IMR-90 (cell line): ENCODE results near the gene NTMT1. TPM values are rescaled to one million over a fixed set of nuclear protein-coding genes. Genes with fewer than 3 reads are reported as not detected.

Source experiments
- ATAC-seq: fragments of 200-7000 bp; cut with Tn5 transposase; 2 replicates; pipeline ENCODE4 v1.9.1; 2020; ENCODE audit warnings: low read depth, mild to moderate bottlenecking, moderate library complexity
- BruUV-seq: library from RNA; stranded (reverse); fragments of 400-500 nt; replicated peaks from 2 replicates; lab custom pipeline; 2021; lab: Mats Ljungman, UMichigan
- CTCF ChIA-PET: fragments of 300-600 bp; formaldehyde crosslinking; extraction: SDS; loops from one replicate; lab custom pipeline; 2021; ENCODE audit warnings: antibody characterized with exemption; lab: Yijun Ruan, JAX
- POLR2A ChIA-PET: fragments of 300-600 bp; sonication (Branson Sonifier 250); formaldehyde crosslinking; loops from one replicate; lab custom pipeline; 2022; ENCODE audit warnings: antibody characterized with exemption; ENCODE audit not compliant: unreplicated experiment; lab: Charles Lee
- DNase-seq: peaks from one replicate; pipeline ENCODE4 v3.0.0; 2013
- H2AFZ ChIP-seq: replicated peaks from 2 replicates; pipeline ENCODE3; 2013; ENCODE audit warnings: low read length, mild to moderate bottlenecking; ENCODE audit not compliant: poor library complexity
- H2AK5ac ChIP-seq: 2 replicates; pipeline ENCODE4 v1.6.1; 2013; ENCODE audit warnings: low read depth, low read length, inconsistent platforms
- H2AK9ac ChIP-seq: replicated peaks from 2 replicates; pipeline ENCODE3; 2013; ENCODE audit warnings: mild to moderate bottlenecking, low read depth, low read length, moderate library complexity; ENCODE audit not compliant: poor library complexity
- H2BK120ac ChIP-seq: 2 replicates; pipeline ENCODE4 v1.6.1; 2013; ENCODE audit warnings: low read depth, low read length, inconsistent platforms
- H2BK15ac ChIP-seq: 3 replicates; pipeline ENCODE4 v1.6.1; 2013; ENCODE audit warnings: low read depth, low read length, inconsistent platforms
- H2BK20ac ChIP-seq: 2 replicates; pipeline ENCODE4 v1.6.1; 2013; ENCODE audit warnings: low read depth, mild to moderate bottlenecking, inconsistent platforms, low read length, moderate library complexity
- H2BK5ac ChIP-seq: 2 replicates; pipeline ENCODE4 v1.6.1; 2013; ENCODE audit warnings: mild to moderate bottlenecking, low read depth, low read length, inconsistent platforms; ENCODE audit not compliant: poor library complexity, severe bottlenecking
- H3K14ac ChIP-seq: replicated peaks from 2 replicates; pipeline ENCODE4 v1.6.1; 2013; ENCODE audit warnings: low read depth, low read length, inconsistent platforms
- H3K18ac ChIP-seq: 2 replicates; pipeline ENCODE4 v1.6.1; 2013; ENCODE audit warnings: low read depth, low read length, control low read depth
- H3K23ac ChIP-seq: 2 replicates; pipeline ENCODE4 v1.6.1; 2013; ENCODE audit warnings: low read depth, low read length, inconsistent platforms
- H3K27ac ChIP-seq: 2 replicates; pipeline ENCODE4 v1.5.1; 2013; ENCODE audit warnings: mild to moderate bottlenecking, control low read depth, low read length; ENCODE audit not compliant: insufficient read depth
- H3K27me3 ChIP-seq: 2 replicates; pipeline ENCODE4 v1.6.1; 2013; ENCODE audit warnings: low read length; ENCODE audit not compliant: control insufficient read depth, insufficient read depth
- H3K36me3 ChIP-seq: 2 replicates; pipeline ENCODE4 v1.6.1; 2013; ENCODE audit warnings: low read length, mixed read lengths; ENCODE audit not compliant: control insufficient read depth, insufficient read depth
- H3K4ac ChIP-seq: 2 replicates; pipeline ENCODE4 v1.6.1; 2013; ENCODE audit warnings: low read depth, low read length, inconsistent platforms
- H3K4me1 ChIP-seq: 2 replicates; pipeline ENCODE4 v1.6.1; 2013; ENCODE audit warnings: low read length, mixed read lengths; ENCODE audit not compliant: control insufficient read depth, insufficient read depth
- H3K4me2 ChIP-seq: 2 replicates; pipeline ENCODE4 v1.6.1; 2013; ENCODE audit warnings: low read depth, mild to moderate bottlenecking, control low read depth, low read length, moderate library complexity
- H3K4me3 ChIP-seq: 2 replicates; pipeline ENCODE4 v1.5.1; 2013; ENCODE audit warnings: low read depth, mild to moderate bottlenecking, control low read depth, low read length, moderate library complexity; ENCODE audit not compliant: insufficient read depth
- H3K56ac ChIP-seq: 2 replicates; pipeline ENCODE4 v1.6.1; 2013; ENCODE audit warnings: low read length, inconsistent platforms; ENCODE audit not compliant: insufficient read depth; ENCODE audit errors: extremely low read depth
- H3K79me1 ChIP-seq, 2 experiments: 2 replicates each; pipeline ENCODE4 v1.6.1; 2013; ENCODE audit warnings: low read length in 2 of 2, inconsistent platforms in 1 of 2, low read depth in 1 of 2
- H3K9ac ChIP-seq: 2 replicates; pipeline ENCODE4 v1.6.1; 2013; ENCODE audit warnings: low read depth, low read length, control low read depth
- H3K9me1 ChIP-seq: 2 replicates; pipeline ENCODE4 v1.6.1; 2013; ENCODE audit warnings: low read length, inconsistent platforms; ENCODE audit not compliant: insufficient read depth
- H3K9me3 ChIP-seq: 2 replicates; pipeline ENCODE4 v1.6.1; 2013; ENCODE audit warnings: low read length; ENCODE audit not compliant: control insufficient read depth, insufficient read depth
- H4K20me1 ChIP-seq: 2 replicates; pipeline ENCODE4 v1.6.1; 2013; ENCODE audit warnings: low read length, inconsistent platforms; ENCODE audit not compliant: insufficient read depth
- H4K5ac ChIP-seq: 2 replicates; pipeline ENCODE4 v1.6.1; 2013; ENCODE audit warnings: mild to moderate bottlenecking, low read depth, low read length, control low read depth
- H4K8ac ChIP-seq, 2 experiments: 2 replicates each; pipeline ENCODE4 v1.6.1; 2013; ENCODE audit warnings: low read depth in 2 of 2, low read length in 2 of 2, control low read depth in 1 of 2, inconsistent platforms in 1 of 2
- H4K91ac ChIP-seq: 2 replicates; pipeline ENCODE4 v1.6.1; 2013; ENCODE audit warnings: low read depth, low read length, inconsistent platforms; ENCODE audit not compliant: insufficient read depth
- CEBPB ChIP-seq: IDR thresholded peaks from 2 replicates; pipeline ENCODE4 v1.6.1; 2012; ENCODE audit warnings: low read depth, low read length, improper control_type of control experiment
- CHD1 ChIP-seq: IDR thresholded peaks from 2 replicates; pipeline ENCODE4 v1.6.1; 2012; ENCODE audit warnings: low read depth, low read length, improper control_type of control experiment
- ELK1 ChIP-seq: fragments of 150-350 bp; IDR thresholded peaks from 2 replicates; pipeline ENCODE4 v1.6.1; 2016; ENCODE audit warnings: low read depth, mild to moderate bottlenecking, low read length, moderate library complexity, borderline replicate concordance
- MAZ ChIP-seq: IDR thresholded peaks from 2 replicates; pipeline ENCODE4 v1.6.1; 2012; ENCODE audit warnings: low read depth, mild to moderate bottlenecking, low read length, improper control_type of control experiment, moderate library complexity, borderline replicate concordance
- MXI1 ChIP-seq: IDR thresholded peaks from 2 replicates; pipeline ENCODE4 v1.6.1; 2012; ENCODE audit warnings: low read depth, mild to moderate bottlenecking, low read length, moderate library complexity, borderline replicate concordance
- POLR2A ChIP-seq: IDR thresholded peaks from 2 replicates; pipeline ENCODE4 v1.6.1; 2012; ENCODE audit warnings: mild to moderate bottlenecking, low read depth, low read length
- RAD21 ChIP-seq: IDR thresholded peaks from 2 replicates; pipeline ENCODE4 v1.6.1; 2012; ENCODE audit warnings: low read length, improper control_type of control experiment
- RCOR1 ChIP-seq: IDR thresholded peaks from 2 replicates; pipeline ENCODE4 v1.6.1; 2012; ENCODE audit warnings: mild to moderate bottlenecking, low read length, improper control_type of control experiment; ENCODE audit not compliant: insufficient replicate concordance
- RFX5 ChIP-seq: IDR thresholded peaks from 2 replicates; pipeline ENCODE4 v1.8.0; 2012; ENCODE audit warnings: low read depth, mild to moderate bottlenecking, low read length, moderate library complexity
- WGBS, 2 experiments: methylation state at CpG; one replicate each; pipeline versions ENCODE4 v1.1.5 to v1.1.7; 2013; ENCODE audit warnings: missing lambda C conversion rate in 2 of 2; ENCODE audit not compliant: insufficient read length in 1 of 2; ENCODE audit errors: extremely low coverage in 2 of 2; 5-methylcytosine and 5-hydroxymethylcytosine counted together
- dilution Hi-C: fragments of 300-500 bp; cut with HindIII; formaldehyde crosslinking; loops from one replicate; pipeline ENCODE4 v1.14.3; 2018; ENCODE audit warnings: low sequenced_read_pairs; ENCODE audit not compliant: unreplicated experiment
- in situ Hi-C: fragments of 300-500 bp; cut with MboI; formaldehyde crosslinking; loops from 3 replicates; pipeline ENCODE4 v1.14.3; 2019; ENCODE audit warnings: low sequenced_read_pairs, inconsistent platforms, mixed read lengths
- intact Hi-C: fragments of 100-400 bp; cut with micrococcal nuclease; formaldehyde crosslinking; loops from 2 replicates; pipeline ENCODE4 v1.10.0; 2022
- polyA plus RNA-seq, 3 experiments: library from polyadenylated mRNA; depleted of rRNA; stranded (reverse); fragments of >200 nt; gene quantifications; 2 replicates each; pipeline ENCODE4 v1.2.3, GENCODE V29; 2012; ENCODE audit warnings: low replicate concordance in 1 of 3
- total RNA-seq: library from RNA; depleted of rRNA; stranded (reverse); fragments of >200 nt; gene quantifications from 2 replicates; pipeline ENCODE4 v1.2.3, GENCODE V29; 2012
- TF ChIP-seq, protein P1 (sequence below): conservative IDR thresholded peaks from 2 replicates; pipeline ENCODE4 v1.5.1; 2012; ENCODE audit warnings: mild to moderate bottlenecking, low read depth, low read length, improper control_type of control experiment

Gene NTMT1
- total and polyA plus RNA-seq, 2 of the 4 experiments (the other 2 are of a cell fraction): 68.1 to 88.1 TPM

- Histone ChIP-seq H3K27me3 (no peaks in the 10 kb centered on the region), H3K56ac (no peak overlapping the region; the same call in none of the 2 replicates), H3K27ac (peak overlapping the region; percentile 22; the same call in 1 of the 2 replicates), H3K4me1 (peaks cover 13% of the 10 kb centered on the region), H4K5ac (peak overlapping the region; percentile 90), H3K4ac (peak overlapping the region; percentile 86), H3K9me1 (peaks cover 10% of the 10 kb centered on the region), H2BK120ac (peak overlapping the region; percentile 74), H3K18ac (peak overlapping the region; percentile 29; the same call in 1 of the 2 replicates), H3K79me1 (peaks cover 13 to 20% of the 10 kb centered on the region in 2 experiments; a peak in 2 of 4 replicates), H2AK9ac (peak overlapping the region; percentile 91), H2BK20ac (peak overlapping the region; percentile 13; the same call in 1 of the 2 replicates), H2AFZ (peak overlapping the region; percentile 95), H3K14ac (peak overlapping the region; percentile 80), H3K23ac (peak overlapping the region; percentile 89; the same call in 1 of the 2 replicates), H3K9me3 (no peaks in the 10 kb centered on the region), H3K36me3 (no peaks in the 10 kb centered on the region), H3K4me3 (peak overlapping the region; percentile 51), H2BK15ac (peak overlapping the region; percentile 94; the same call in 2 of the 3 replicates), H4K91ac (peak overlapping the region; percentile 73), H4K20me1 (no peaks in the 10 kb centered on the region), H2AK5ac (peak overlapping the region; percentile 96), H4K8ac (peak overlapping the region; percentile 67 to 86), H3K9ac (peak overlapping the region; percentile 69), H3K4me2 (peak overlapping the region; percentile 56), H2BK5ac (peak overlapping the region; percentile 55)
- ChIA-PET CTCF (interaction anchor here (0.6 to 3.1 kb wide), 5 partner anchors 9 to 481 kb away, joined by 3 to 11 read pairs (median 3); no protein-coding TSS in a partner anchor), POLR2A (interaction anchor here (1.2 kb wide), 1 partner anchor 480 kb away, joined by 3 read pairs; no protein-coding TSS in a partner anchor)
- peak; percentile 34 for DNase-seq
- TF ChIP-seq CEBPB: no peak
- TF ChIP-seq, protein P1, sequence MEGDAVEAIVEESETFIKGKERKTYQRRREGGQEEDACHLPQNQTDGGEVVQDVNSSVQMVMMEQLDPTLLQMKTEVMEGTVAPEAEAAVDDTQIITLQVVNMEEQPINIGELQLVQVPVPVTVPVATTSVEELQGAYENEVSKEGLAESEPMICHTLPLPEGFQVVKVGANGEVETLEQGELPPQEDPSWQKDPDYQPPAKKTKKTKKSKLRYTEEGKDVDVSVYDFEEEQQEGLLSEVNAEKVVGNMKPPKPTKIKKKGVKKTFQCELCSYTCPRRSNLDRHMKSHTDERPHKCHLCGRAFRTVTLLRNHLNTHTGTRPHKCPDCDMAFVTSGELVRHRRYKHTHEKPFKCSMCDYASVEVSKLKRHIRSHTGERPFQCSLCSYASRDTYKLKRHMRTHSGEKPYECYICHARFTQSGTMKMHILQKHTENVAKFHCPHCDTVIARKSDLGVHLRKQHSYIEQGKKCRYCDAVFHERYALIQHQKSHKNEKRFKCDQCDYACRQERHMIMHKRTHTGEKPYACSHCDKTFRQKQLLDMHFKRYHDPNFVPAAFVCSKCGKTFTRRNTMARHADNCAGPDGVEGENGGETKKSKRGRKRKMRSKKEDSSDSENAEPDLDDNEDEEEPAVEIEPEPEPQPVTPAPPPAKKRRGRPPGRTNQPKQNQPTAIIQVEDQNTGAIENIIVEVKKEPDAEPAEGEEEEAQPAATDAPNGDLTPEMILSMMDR: peak; percentile 41
- no peak for TF ChIP-seq CHD1
- TF ChIP-seq POLR2A: peak; percentile 26; the same call in 1 of the 2 replicates
- TF ChIP-seq MXI1: 0 out of 2 replicates have a peak, but pooled peaks have one; percentile 30
- no peak for TF ChIP-seq ELK1
- no peak for TF ChIP-seq RFX5
- TF ChIP-seq MAZ: no peak
- TF ChIP-seq RCOR1: no peak
- no peak; the same call in 1 of the 2 replicates for TF ChIP-seq RAD21
- no TSS peak for BruUV-seq
- in situ Hi-C loops: loop anchor here (5.0 kb wide), 1 partner anchor 488 kb away; no protein-coding TSS in a partner anchor
- 2% methylated on average over 62 of the region's 82 CpGs; no CpG with 5 or more reads in 1 of the 2 experiments for WGBS, 2 experiments
- dilution Hi-C loops: no loop called here
- peak; percentile 52 for ATAC-seq
- intact Hi-C loops: no loop called here
Measured at GRCh38 chr9:129619787-129620668, 5.9 kb upstream of the NTMT1 start.
